PFSK-1 (cell line): ENCODE data around the gene HIKESHI.

Experiments used
- FOXP2 ChIP-seq: optimal IDR thresholded peaks from 2 replicates; pipeline ENCODE3; 2011; ENCODE audit warnings: borderline replicate concordance, control low read depth, inconsistent platforms; ENCODE audit not compliant: insufficient read depth; ENCODE audit errors: extremely low read length, extremely low read depth
- POLR2AphosphoS5 ChIP-seq: IDR thresholded peaks from 2 replicates; pipeline ENCODE4 v1.6.1; 2012; ENCODE audit warnings: low read depth, mild to moderate bottlenecking, control low read depth, low read length, moderate library complexity
- REST ChIP-seq, 2 experiments: IDR thresholded peaks; 2 replicates each; pipeline versions ENCODE4 v1.6.1 to v1.8.0; 2011 to 2012; ENCODE audit warnings: low read depth in 2 of 2, low read length in 2 of 2, control low read depth in 1 of 2, inconsistent platforms in 1 of 2, mild to moderate bottlenecking in 1 of 2, moderate library complexity in 1 of 2; ENCODE audit not compliant: insufficient read depth in 1 of 2
- SIN3A ChIP-seq: IDR thresholded peaks from 2 replicates; pipeline ENCODE4 v1.6.1; 2012; ENCODE audit warnings: mild to moderate bottlenecking, low read length, moderate library complexity, borderline replicate concordance; ENCODE audit not compliant: insufficient read depth
- TAF1 ChIP-seq: IDR thresholded peaks from 2 replicates; pipeline ENCODE4 v1.6.1; 2012; ENCODE audit warnings: low read length, control low read depth, borderline replicate concordance; ENCODE audit not compliant: insufficient read depth

Gene HIKESHI

GRCh38 chr11:86278226-86278625, 23.8 kb upstream of the HIKESHI start:
- TF ChIP-seq TAF1: no peak

GRCh38 chr11:86279747-86280146, 22.3 kb upstream of the HIKESHI start:
- TF ChIP-seq REST (IDR thresholded peaks at IDR 0.05; ENCODE audit: insufficient read depth in 1 of 2, low read depth in 2 of 2, low read length in 2 of 2) (no peak), SIN3A (no peak), POLR2AphosphoS5 (no peak), FOXP2 (no peak), TAF1 (no peak)

GRCh38 chr11:86287468-86287796, 14.6 kb upstream of the HIKESHI start:
- TF ChIP-seq POLR2AphosphoS5: no peak
- no peak for TF ChIP-seq SIN3A
- no peak for TF ChIP-seq TAF1
- no peak for TF ChIP-seq FOXP2
- TF ChIP-seq REST (IDR thresholded peaks at IDR 0.05; ENCODE audit: insufficient read depth in 1 of 2, low read depth in 2 of 2, low read length in 2 of 2): no peak

GRCh38 chr11:86288776-86289507, 13.1 kb upstream of the HIKESHI start:
- TF ChIP-seq TAF1 (no peak), POLR2AphosphoS5 (no peak), SIN3A (no peak), FOXP2 (no peak), REST (IDR thresholded peaks at IDR 0.05; ENCODE audit: insufficient read depth in 1 of 2, low read depth in 2 of 2, low read length in 2 of 2) (no peak)

- no peak for TF ChIP-seq POLR2AphosphoS5
- no peak for TF ChIP-seq SIN3A
- no peak for TF ChIP-seq TAF1
Observed at GRCh38 chr11:86291466-86292262, 10.4 kb upstream of the HIKESHI start.

GRCh38 chr11:86292912-86293616, 9.0 kb upstream of the HIKESHI start:
- no peak for TF ChIP-seq REST (IDR thresholded peaks at IDR 0.05; ENCODE audit: insufficient read depth in 1 of 2, low read depth in 2 of 2, low read length in 2 of 2)
- no peak for TF ChIP-seq POLR2AphosphoS5
- TF ChIP-seq SIN3A: no peak
- no peak for TF ChIP-seq TAF1
- no peak for TF ChIP-seq FOXP2
